HepG2 (cell line): Measurements from ENCODE around the gene DHX34. TPM values are rescaled to one million over a fixed set of nuclear protein-coding genes. Genes with fewer than 3 reads are reported as not detected.

Experiments
- HIVEP1 ChIP-seq: sonication (generic); formaldehyde crosslinking; IDR thresholded peaks from 2 replicates; pipeline ENCODE4 v1.4.0; 2020; ENCODE audit warnings: mild to moderate bottlenecking, missing genetic modification reagents
- MXD4 ChIP-seq: IDR thresholded peaks from 2 replicates; pipeline ENCODE4 v1.6.1; 2016; ENCODE audit warnings: mild to moderate bottlenecking, missing biosample characterization, missing genetic modification reagents
- SALL2 ChIP-seq: sonication (generic); formaldehyde crosslinking; IDR thresholded peaks from 2 replicates; pipeline ENCODE4 v1.8.1; 2023; ENCODE audit warnings: mild to moderate bottlenecking, missing genetic modification reagents, inconsistent platforms
- SCMH1 ChIP-seq: sonication (generic); formaldehyde crosslinking; IDR thresholded peaks from 2 replicates; pipeline ENCODE4 v1.9.0; 2021; ENCODE audit warnings: missing genetic modification reagents, mild to moderate bottlenecking, borderline replicate concordance
- SIN3A ChIP-seq: IDR thresholded peaks from 2 replicates; pipeline ENCODE4 v1.6.1; 2011; ENCODE audit warnings: low read depth, mild to moderate bottlenecking, control low read depth, low read length, borderline replicate concordance
- STAT5B ChIP-seq: sonication (generic); formaldehyde crosslinking; IDR thresholded peaks from 2 replicates; pipeline ENCODE4 v1.4.0; 2020; ENCODE audit warnings: missing genetic modification reagents
- TOE1 ChIP-seq: sonication (generic); formaldehyde crosslinking; IDR thresholded peaks from 2 replicates; pipeline ENCODE4 v1.4.0; 2020; ENCODE audit warnings: mild to moderate bottlenecking, missing genetic modification reagents
- U2AF1 ChIP-seq: fragments of 200-400 bp; formaldehyde crosslinking; optimal IDR thresholded peaks from 2 replicates; pipeline ENCODE3; 2017; ENCODE audit warnings: mild to moderate bottlenecking, low read depth, low read length
- ZNF143 ChIP-seq: sonication (generic); formaldehyde crosslinking; IDR thresholded peaks from 2 replicates; pipeline ENCODE4 v1.4.0; 2020; ENCODE audit warnings: missing genetic modification reagents
- ZNF256 ChIP-seq: sonication (generic); formaldehyde crosslinking; conservative IDR thresholded peaks from 2 replicates; pipeline ENCODE4 v1.4.0; 2020; ENCODE audit warnings: missing genetic modification reagents
- ZNF335 ChIP-seq: sonication (generic); formaldehyde crosslinking; IDR thresholded peaks from 2 replicates; pipeline ENCODE4 v1.4.0; 2020; ENCODE audit warnings: missing genetic modification reagents
- ZNF337 ChIP-seq: sonication (generic); formaldehyde crosslinking; IDR thresholded peaks from 2 replicates; pipeline ENCODE4 v1.5.1; 2020; ENCODE audit warnings: missing genetic modification reagents, low read depth, mild to moderate bottlenecking, borderline replicate concordance
- ZNF552 ChIP-seq: sonication (generic); formaldehyde crosslinking; IDR thresholded peaks from 2 replicates; pipeline ENCODE4 v1.9.0; 2022; ENCODE audit warnings: missing genetic modification reagents, mild to moderate bottlenecking, borderline replicate concordance
- ZNF589 ChIP-seq: sonication (generic); formaldehyde crosslinking; conservative IDR thresholded peaks from 2 replicates; pipeline ENCODE4 v1.8.0; 2022; ENCODE audit warnings: mild to moderate bottlenecking, moderate library complexity, missing genetic modification reagents
- ZNF782 ChIP-seq: sonication (generic); formaldehyde crosslinking; IDR thresholded peaks from 2 replicates; pipeline ENCODE4 v1.4.0; 2020; ENCODE audit warnings: missing genetic modification reagents, mild to moderate bottlenecking, borderline replicate concordance
- polyA plus RNA-seq, 8 experiments: library from polyadenylated mRNA; depleted of rRNA in 3 of 8; stranded (reverse) in 7 of 8; unstranded in 1 of 8; fragments of >200 nt; fragmentation: Illumina TruSeq in 4 of 8; extraction: Trizol in 4 of 8; gene quantifications; 2 replicates each; pipeline versions ENCODE4 v1.2.1 to v1.2.3, GENCODE V29; 2011 to 2016; ENCODE audit warnings: low read depth in 4 of 8, missing spikeins in 1 of 8, mixed read lengths in 1 of 8; ENCODE audit not compliant: insufficient read depth in 1 of 8
- total RNA-seq, 5 experiments: library from RNA; depleted of rRNA; stranded (reverse); fragments of >200 nt; fragmentation: Illumina TruSeq; extraction: Trizol; gene quantifications; 2 replicates each; pipeline ENCODE4 v1.2.3, GENCODE V29; 2016; ENCODE audit warnings: low read depth in 1 of 5
- TF ChIP-seq, protein P1 (sequence below): IDR thresholded peaks from 2 replicates; pipeline ENCODE4 v1.6.1; 2012; ENCODE audit warnings: low read length, improper control_type of control experiment
- TF ChIP-seq, protein P2 (sequence below): sonication (generic); formaldehyde crosslinking; IDR thresholded peaks from 2 replicates; pipeline ENCODE4 v1.4.0; 2020; ENCODE audit warnings: missing genetic modification reagents, borderline replicate concordance
- TF ChIP-seq, protein P3 (sequence below): IDR thresholded peaks from 2 replicates; pipeline ENCODE4 v1.6.1; 2016; ENCODE audit warnings: missing genetic modification reagents, missing compliant biosample characterization

Gene DHX34
- total and polyA plus RNA-seq, 2 of the 13 experiments (the other 11 are each of a cell fraction or from before 2014, with no cell fraction given): 9.2 to 12.0 TPM

DNA sequence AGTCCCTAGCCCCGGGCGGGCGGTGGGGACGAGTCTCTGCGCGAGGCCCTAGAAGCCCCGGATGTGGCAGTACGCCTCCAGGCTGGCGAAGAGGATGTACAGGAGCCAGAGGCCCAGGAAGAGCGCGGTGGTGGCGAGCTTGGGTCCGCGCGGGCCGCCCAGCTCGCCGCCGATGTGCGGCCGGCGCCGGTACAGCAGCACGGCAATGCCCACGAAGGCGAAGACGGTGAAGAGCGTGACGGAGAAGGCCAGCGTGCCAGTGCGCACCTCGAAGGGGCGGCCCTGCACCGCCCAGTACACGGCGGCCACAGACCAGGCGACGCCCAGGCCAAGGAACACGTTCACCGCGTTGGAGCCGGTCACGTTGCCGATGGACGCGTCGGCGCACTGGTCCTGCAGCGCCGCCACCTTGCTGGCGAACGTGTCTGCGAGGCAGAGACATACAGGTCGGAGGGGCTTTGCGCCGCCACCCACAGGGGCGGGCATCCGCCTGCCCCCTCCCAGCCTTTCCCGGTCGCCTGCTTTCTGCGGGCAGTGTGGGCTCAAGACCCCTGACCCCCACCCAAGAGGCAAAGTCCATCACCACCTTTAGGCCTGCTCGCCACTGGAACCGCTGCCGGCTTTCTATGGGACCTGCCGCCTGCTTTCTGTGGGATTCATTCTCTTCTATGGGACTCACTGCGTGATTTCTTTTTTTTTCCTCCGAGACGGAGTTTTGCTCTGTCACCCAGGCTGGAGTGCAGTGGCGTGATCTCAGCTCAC is 81.1 kb downstream of the DHX34 start (continued):
- TF ChIP-seq ZNF143 (CRISPR knock-in tag) (peak; percentile 34; the same call in 1 of the 2 replicates), SIN3A (no peak), MXD4 (CRISPR knock-in tag) (peak; percentile 65), ZNF256 (CRISPR knock-in tag) (no peak), SCMH1 (CRISPR knock-in tag) (no peak), STAT5B (0 out of 2 replicates have a peak, but pooled peaks have one; percentile 8), ZNF782 (0 out of 2 replicates have a peak, but pooled peaks have one; percentile 49), ZNF337 (CRISPR knock-in tag) (peak; percentile 39; the same call in 1 of the 2 replicates), SALL2 (CRISPR knock-in tag) (no peak), ZNF552 (peak; percentile 81; the same call in 1 of the 2 replicates), ZNF335 (no peak), U2AF1 (no peak), TOE1 (CRISPR knock-in tag) (no peak), ZNF589 (CRISPR knock-in tag) (0 out of 2 replicates have a peak, but pooled peaks have one; percentile 39), HIVEP1 (peak; percentile 76)
- TF ChIP-seq, protein P1, sequence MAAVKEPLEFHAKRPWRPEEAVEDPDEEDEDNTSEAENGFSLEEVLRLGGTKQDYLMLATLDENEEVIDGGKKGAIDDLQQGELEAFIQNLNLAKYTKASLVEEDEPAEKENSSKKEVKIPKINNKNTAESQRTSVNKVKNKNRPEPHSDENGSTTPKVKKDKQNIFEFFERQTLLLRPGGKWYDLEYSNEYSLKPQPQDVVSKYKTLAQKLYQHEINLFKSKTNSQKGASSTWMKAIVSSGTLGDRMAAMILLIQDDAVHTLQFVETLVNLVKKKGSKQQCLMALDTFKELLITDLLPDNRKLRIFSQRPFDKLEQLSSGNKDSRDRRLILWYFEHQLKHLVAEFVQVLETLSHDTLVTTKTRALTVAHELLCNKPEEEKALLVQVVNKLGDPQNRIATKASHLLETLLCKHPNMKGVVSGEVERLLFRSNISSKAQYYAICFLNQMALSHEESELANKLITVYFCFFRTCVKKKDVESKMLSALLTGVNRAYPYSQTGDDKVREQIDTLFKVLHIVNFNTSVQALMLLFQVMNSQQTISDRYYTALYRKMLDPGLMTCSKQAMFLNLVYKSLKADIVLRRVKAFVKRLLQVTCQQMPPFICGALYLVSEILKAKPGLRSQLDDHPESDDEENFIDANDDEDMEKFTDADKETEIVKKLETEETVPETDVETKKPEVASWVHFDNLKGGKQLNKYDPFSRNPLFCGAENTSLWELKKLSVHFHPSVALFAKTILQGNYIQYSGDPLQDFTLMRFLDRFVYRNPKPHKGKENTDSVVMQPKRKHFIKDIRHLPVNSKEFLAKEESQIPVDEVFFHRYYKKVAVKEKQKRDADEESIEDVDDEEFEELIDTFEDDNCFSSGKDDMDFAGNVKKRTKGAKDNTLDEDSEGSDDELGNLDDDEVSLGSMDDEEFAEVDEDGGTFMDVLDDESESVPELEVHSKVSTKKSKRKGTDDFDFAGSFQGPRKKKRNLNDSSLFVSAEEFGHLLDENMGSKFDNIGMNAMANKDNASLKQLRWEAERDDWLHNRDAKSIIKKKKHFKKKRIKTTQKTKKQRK: no peak
- TF ChIP-seq, protein P2, sequence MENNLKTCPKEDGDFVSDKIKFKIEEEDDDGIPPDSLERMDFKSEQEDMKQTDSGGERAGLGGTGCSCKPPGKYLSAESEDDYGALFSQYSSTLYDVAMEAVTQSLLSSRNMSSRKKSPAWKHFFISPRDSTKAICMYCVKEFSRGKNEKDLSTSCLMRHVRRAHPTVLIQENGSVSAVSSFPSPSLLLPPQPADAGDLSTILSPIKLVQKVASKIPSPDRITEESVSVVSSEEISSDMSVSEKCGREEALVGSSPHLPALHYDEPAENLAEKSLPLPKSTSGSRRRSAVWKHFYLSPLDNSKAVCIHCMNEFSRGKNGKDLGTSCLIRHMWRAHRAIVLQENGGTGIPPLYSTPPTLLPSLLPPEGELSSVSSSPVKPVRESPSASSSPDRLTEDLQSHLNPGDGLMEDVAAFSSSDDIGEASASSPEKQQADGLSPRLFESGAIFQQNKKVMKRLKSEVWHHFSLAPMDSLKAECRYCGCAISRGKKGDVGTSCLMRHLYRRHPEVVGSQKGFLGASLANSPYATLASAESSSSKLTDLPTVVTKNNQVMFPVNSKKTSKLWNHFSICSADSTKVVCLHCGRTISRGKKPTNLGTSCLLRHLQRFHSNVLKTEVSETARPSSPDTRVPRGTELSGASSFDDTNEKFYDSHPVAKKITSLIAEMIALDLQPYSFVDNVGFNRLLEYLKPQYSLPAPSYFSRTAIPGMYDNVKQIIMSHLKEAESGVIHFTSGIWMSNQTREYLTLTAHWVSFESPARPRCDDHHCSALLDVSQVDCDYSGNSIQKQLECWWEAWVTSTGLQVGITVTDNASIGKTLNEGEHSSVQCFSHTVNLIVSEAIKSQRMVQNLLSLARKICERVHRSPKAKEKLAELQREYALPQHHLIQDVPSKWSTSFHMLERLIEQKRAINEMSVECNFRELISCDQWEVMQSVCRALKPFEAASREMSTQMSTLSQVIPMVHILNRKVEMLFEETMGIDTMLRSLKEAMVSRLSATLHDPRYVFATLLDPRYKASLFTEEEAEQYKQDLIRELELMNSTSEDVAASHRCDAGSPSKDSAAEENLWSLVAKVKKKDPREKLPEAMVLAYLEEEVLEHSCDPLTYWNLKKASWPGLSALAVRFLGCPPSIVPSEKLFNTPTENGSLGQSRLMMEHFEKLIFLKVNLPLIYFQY (CRISPR knock-in tag): 0 out of 2 replicates have a peak, but pooled peaks have one; percentile 31
- TF ChIP-seq, protein P3, sequence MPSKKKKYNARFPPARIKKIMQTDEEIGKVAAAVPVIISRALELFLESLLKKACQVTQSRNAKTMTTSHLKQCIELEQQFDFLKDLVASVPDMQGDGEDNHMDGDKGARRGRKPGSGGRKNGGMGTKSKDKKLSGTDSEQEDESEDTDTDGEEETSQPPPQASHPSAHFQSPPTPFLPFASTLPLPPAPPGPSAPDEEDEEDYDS (CRISPR knock-in tag): 0 out of 2 replicates have a peak, but pooled peaks have one; percentile 25
